ENCODE results near the gene ERP29.

DNA sequence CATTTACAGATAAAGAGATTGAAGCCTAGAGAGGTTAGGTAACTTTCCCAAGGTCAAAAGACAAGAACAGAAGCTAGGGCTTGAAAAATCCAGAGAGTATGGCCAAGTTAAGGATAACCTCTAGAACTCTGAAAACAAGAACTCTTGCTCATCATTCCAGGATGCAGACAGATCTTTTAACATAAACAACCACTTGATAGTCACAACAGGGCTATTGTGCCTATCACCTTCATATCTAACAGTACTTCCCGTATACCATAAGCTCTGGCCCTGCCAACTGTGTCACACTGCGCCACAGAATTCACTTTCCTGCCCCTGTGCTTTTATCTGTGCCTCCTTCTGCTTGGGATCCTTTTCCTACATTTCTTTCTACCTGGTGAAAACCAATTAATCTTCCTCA lies 18.2 kb downstream of the ERP29 start:
- TF ChIP-seq POLR2A (IDR thresholded peaks at IDR 0.05) (no peak), CTCF (IDR thresholded peaks at IDR 0.05) (no peak)
